ENCODE data around the gene GALNT5.

The GALNT5 gene

GRCh38 chr2:157252529-157252928 is 5.0 kb upstream of the GALNT5 start:
- Histone ChIP-seq H3K27me3 (ENCODE audit: insufficient read depth, low read length) (no peaks in the 10 kb centered on the region), H2AFZ (ENCODE audit: insufficient read depth, low read length, poor library complexity) (no peak overlapping the region), H3K23ac (ENCODE audit: low read length) (no peak overlapping the region), H2AK5ac (ENCODE audit: low read length) (no peak overlapping the region), H3K14ac (ENCODE audit: low read length) (no peak overlapping the region), H2BK120ac (ENCODE audit: insufficient read depth, low read length, poor library complexity) (no peak overlapping the region), H3K4me2 (ENCODE audit: low read length) (no peak overlapping the region), H3K4me3 (ENCODE audit: low read depth, low read length) (no peak overlapping the region), H3K9ac (ENCODE audit: low read length) (no peak overlapping the region), H3K4me1 (ENCODE audit: control insufficient read depth in 1 of 2, insufficient read depth in 2 of 2, low read length in 2 of 2) (no peaks in the 10 kb centered on the region), H4K12ac (ENCODE audit: low read depth, low read length) (no peak overlapping the region), H3K36me3 (ENCODE audit: control insufficient read depth in 1 of 2, insufficient read depth in 2 of 2, low read length in 2 of 2) (no peaks in the 10 kb centered on the region), H4K8ac (ENCODE audit: low read depth, low read length) (no peak overlapping the region), H3K79me2 (ENCODE audit: control insufficient read depth, insufficient read depth, low read length, poor library complexity) (no peaks in the 10 kb centered on the region), H2BK12ac (ENCODE audit: low read length) (no peak overlapping the region), H3K18ac (ENCODE audit: low read length) (no peak overlapping the region), H3K9me3 (ENCODE audit: insufficient read depth, low read depth, low read length) (no peaks in the 10 kb centered on the region), H3K79me1 (ENCODE audit: low read length) (no peaks in the 10 kb centered on the region), H4K91ac (ENCODE audit: low read depth, low read length) (no peak overlapping the region), H3K27ac (ENCODE audit: low read depth, low read length) (no peak overlapping the region), H2BK5ac (ENCODE audit: low read depth, low read length, poor library complexity) (no peak overlapping the region), H3K4ac (ENCODE audit: low read depth, low read length) (no peak overlapping the region)
- WGBS (ENCODE audit: extremely low coverage, insufficient coverage, insufficient read length): no CpG with 5 or more reads among the region's 4 CpGs
- DNase-seq: no peak

DNA sequence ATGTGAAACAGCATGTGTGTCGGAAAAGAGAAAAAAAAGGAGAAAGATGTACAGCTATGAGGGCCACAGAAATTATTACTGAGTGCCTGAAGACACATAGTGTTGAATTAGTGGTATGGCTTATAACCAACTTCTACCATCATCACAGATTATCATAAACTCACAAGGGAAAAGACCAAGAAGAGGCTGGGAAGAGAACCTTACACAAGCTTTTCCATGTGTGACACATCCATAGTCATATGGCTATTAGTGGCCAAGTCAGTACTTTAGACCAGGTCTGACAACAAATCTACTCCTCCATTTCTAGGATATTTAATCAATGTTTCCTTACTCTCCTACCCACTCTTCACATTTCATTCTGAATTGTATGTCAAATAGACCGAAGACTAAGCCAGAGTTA is 3.5 kb upstream of the GALNT5 start:
- Histone ChIP-seq H2BK12ac (ENCODE audit: low read length) (no peak overlapping the region), H3K4ac (ENCODE audit: low read depth, low read length) (no peak overlapping the region), H3K79me1 (ENCODE audit: low read length) (no peaks in the 10 kb centered on the region), H3K9me3 (ENCODE audit: insufficient read depth, low read depth, low read length) (no peaks in the 10 kb centered on the region), H4K8ac (ENCODE audit: low read depth, low read length) (no peak overlapping the region), H2BK5ac (ENCODE audit: low read depth, low read length, poor library complexity) (no peak overlapping the region), H3K4me2 (ENCODE audit: low read length) (no peak overlapping the region), H2AFZ (ENCODE audit: insufficient read depth, low read length, poor library complexity) (no peak overlapping the region), H2BK120ac (ENCODE audit: insufficient read depth, low read length, poor library complexity) (no peak overlapping the region), H3K4me1 (ENCODE audit: control insufficient read depth in 1 of 2, insufficient read depth in 2 of 2, low read length in 2 of 2) (no peaks in the 10 kb centered on the region), H3K36me3 (ENCODE audit: control insufficient read depth in 1 of 2, insufficient read depth in 2 of 2, low read length in 2 of 2) (no peaks in the 10 kb centered on the region), H4K91ac (ENCODE audit: low read depth, low read length) (no peak overlapping the region), H3K27ac (ENCODE audit: low read depth, low read length) (no peak overlapping the region), H4K12ac (ENCODE audit: low read depth, low read length) (no peak overlapping the region), H3K27me3 (ENCODE audit: insufficient read depth, low read length) (no peaks in the 10 kb centered on the region), H3K14ac (ENCODE audit: low read length) (no peak overlapping the region), H3K4me3 (ENCODE audit: low read depth, low read length) (no peak overlapping the region), H3K79me2 (ENCODE audit: control insufficient read depth, insufficient read depth, low read length, poor library complexity) (no peaks in the 10 kb centered on the region), H3K18ac (ENCODE audit: low read length) (no peak overlapping the region), H3K23ac (ENCODE audit: low read length) (no peak overlapping the region), H2AK5ac (ENCODE audit: low read length) (no peak overlapping the region), H3K9ac (ENCODE audit: low read length) (no peak overlapping the region)
- WGBS (ENCODE audit: extremely low coverage, insufficient coverage, insufficient read length): no CpG with 5 or more reads among the region's 2 CpGs
- DNase-seq: no peak

DNA sequence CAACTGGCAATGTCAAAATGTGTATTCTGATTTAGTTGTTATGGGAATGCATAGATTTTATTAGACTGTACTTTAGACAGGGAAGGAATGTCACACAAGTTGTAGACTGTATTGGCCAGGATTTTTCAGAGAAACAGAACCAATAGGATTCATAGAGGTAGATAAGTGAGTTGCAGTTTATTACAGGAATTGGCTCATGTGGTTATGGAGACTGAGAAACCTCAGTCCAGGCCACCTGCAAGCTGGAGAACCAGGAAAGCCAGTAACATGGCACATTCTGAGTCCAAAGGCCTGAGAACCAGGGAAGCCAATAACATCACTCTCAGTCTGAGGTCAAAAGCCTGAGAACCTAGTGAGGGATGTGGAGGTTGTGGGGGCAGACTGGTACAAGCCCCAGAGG is 1.8 kb upstream of the GALNT5 start:
- no peaks in the 10 kb centered on the region for H3K9me3 ChIP-seq (ENCODE audit: insufficient read depth, low read depth, low read length)

GRCh38 chr2:157256626-157257025 is 879 bp upstream of the GALNT5 start:
- no peak overlapping the region for H2AK5ac ChIP-seq (ENCODE audit: low read length)
- H3K27ac ChIP-seq (ENCODE audit: low read depth, low read length): no peak overlapping the region
- no peaks in the 10 kb centered on the region for H3K9me3 ChIP-seq (ENCODE audit: insufficient read depth, low read depth, low read length)
- H3K4me3 ChIP-seq (ENCODE audit: low read depth, low read length): no peak overlapping the region
- no peak overlapping the region for H3K4me2 ChIP-seq (ENCODE audit: low read length)
- peaks cover 9 to 10% of the 10 kb centered on the region in 2 experiments for H3K4me1 ChIP-seq (ENCODE audit: control insufficient read depth in 1 of 2, insufficient read depth in 2 of 2, low read length in 2 of 2)
- H3K79me2 ChIP-seq (ENCODE audit: control insufficient read depth, insufficient read depth, low read length, poor library complexity): no peaks in the 10 kb centered on the region
- H3K23ac ChIP-seq (ENCODE audit: low read length): no peak overlapping the region
- no peak overlapping the region for H2AFZ ChIP-seq (ENCODE audit: insufficient read depth, low read length, poor library complexity)
- no peak overlapping the region for H3K18ac ChIP-seq (ENCODE audit: low read length)
- no peak for DNase-seq
- H2BK12ac ChIP-seq (ENCODE audit: low read length): no peak overlapping the region
- H4K8ac ChIP-seq (ENCODE audit: low read depth, low read length): no peak overlapping the region
- no peak overlapping the region for H3K14ac ChIP-seq (ENCODE audit: low read length)
- H3K9ac ChIP-seq (ENCODE audit: low read length): no peak overlapping the region
- no CpG with 5 or more reads among the region's 3 CpGs for WGBS (ENCODE audit: extremely low coverage, insufficient coverage, insufficient read length)
- H3K36me3 ChIP-seq (ENCODE audit: control insufficient read depth in 1 of 2, insufficient read depth in 2 of 2, low read length in 2 of 2): no peaks in the 10 kb centered on the region
- no peaks in the 10 kb centered on the region for H3K27me3 ChIP-seq (ENCODE audit: insufficient read depth, low read length)
- no peak overlapping the region for H4K91ac ChIP-seq (ENCODE audit: low read depth, low read length)
- H4K12ac ChIP-seq (ENCODE audit: low read depth, low read length): no peak overlapping the region
- H3K4ac ChIP-seq (ENCODE audit: low read depth, low read length): no peak overlapping the region
- no peak overlapping the region for H2BK5ac ChIP-seq (ENCODE audit: low read depth, low read length, poor library complexity)
- no peak overlapping the region for H2BK120ac ChIP-seq (ENCODE audit: insufficient read depth, low read length, poor library complexity)
- H3K79me1 ChIP-seq (ENCODE audit: low read length): peaks cover 2% of the 10 kb centered on the region

More for the DNA sequence above, 1.8 kb upstream of the GALNT5 start:
- H3K4me3 ChIP-seq (ENCODE audit: low read depth, low read length): no peak overlapping the region
- H3K4ac ChIP-seq (ENCODE audit: low read depth, low read length): no peak overlapping the region
- H3K9ac ChIP-seq (ENCODE audit: low read length): no peak overlapping the region
- no peak overlapping the region for H2BK120ac ChIP-seq (ENCODE audit: insufficient read depth, low read length, poor library complexity)
- H3K79me2 ChIP-seq (ENCODE audit: control insufficient read depth, insufficient read depth, low read length, poor library complexity): no peaks in the 10 kb centered on the region
- H3K36me3 ChIP-seq (ENCODE audit: control insufficient read depth in 1 of 2, insufficient read depth in 2 of 2, low read length in 2 of 2): no peaks in the 10 kb centered on the region
- H3K4me2 ChIP-seq (ENCODE audit: low read length): no peak overlapping the region
- no peak overlapping the region for H4K91ac ChIP-seq (ENCODE audit: low read depth, low read length)
- no peak overlapping the region for H2AK5ac ChIP-seq (ENCODE audit: low read length)
- peaks cover 2% of the 10 kb centered on the region for H3K79me1 ChIP-seq (ENCODE audit: low read length)
- peaks cover 2% of the 10 kb centered on the region in 2 experiments for H3K4me1 ChIP-seq (ENCODE audit: control insufficient read depth in 1 of 2, insufficient read depth in 2 of 2, low read length in 2 of 2)
- H4K12ac ChIP-seq (ENCODE audit: low read depth, low read length): no peak overlapping the region
- no peak overlapping the region for H2AFZ ChIP-seq (ENCODE audit: insufficient read depth, low read length, poor library complexity)
- DNase-seq: no peak
- H3K23ac ChIP-seq (ENCODE audit: low read length): no peak overlapping the region
- H4K8ac ChIP-seq (ENCODE audit: low read depth, low read length): no peak overlapping the region
- no peak overlapping the region for H2BK12ac ChIP-seq (ENCODE audit: low read length)
- H2BK5ac ChIP-seq (ENCODE audit: low read depth, low read length, poor library complexity): no peak overlapping the region
- no peak overlapping the region for H3K14ac ChIP-seq (ENCODE audit: low read length)
- no peak overlapping the region for H3K27ac ChIP-seq (ENCODE audit: low read depth, low read length)
- H3K18ac ChIP-seq (ENCODE audit: low read length): no peak overlapping the region
- no peaks in the 10 kb centered on the region for H3K27me3 ChIP-seq (ENCODE audit: insufficient read depth, low read length)
